Measurements from ENCODE around the gene TBCK.

TBCK gene

GRCh38 chr4:106210021-106210420 lies 106.0 kb downstream of the TBCK start:
- TF ChIP-seq MAX (IDR thresholded peaks at IDR 0.05) = no peak
- no peak for TF ChIP-seq CEBPB (IDR thresholded peaks at IDR 0.05)
- TF ChIP-seq RAD21 (IDR thresholded peaks at IDR 0.05; ENCODE audit: low read depth) = no peak
- no peak for TF ChIP-seq ZBTB7A (IDR thresholded peaks at IDR 0.05; ENCODE audit: low read depth)

- no peak for TF ChIP-seq TCF12 (IDR thresholded peaks at IDR 0.05; ENCODE audit: low read depth)
- no peak for TF ChIP-seq EGR1 (IDR thresholded peaks at IDR 0.05)
- no peak for TF ChIP-seq TAF1 (IDR thresholded peaks at IDR 0.05; ENCODE audit: low read depth)
- TF ChIP-seq ZBTB7A (IDR thresholded peaks at IDR 0.05; ENCODE audit: low read depth) = no peak
- TF ChIP-seq RAD21 (IDR thresholded peaks at IDR 0.05; ENCODE audit: low read depth) = no peak
- no peak for TF ChIP-seq USF1 (IDR thresholded peaks at IDR 0.05)
- TF ChIP-seq MAX (IDR thresholded peaks at IDR 0.05) = no peak
- TF ChIP-seq TEAD4 (IDR thresholded peaks at IDR 0.05) = no peak
- no peak for TF ChIP-seq YY1 (IDR thresholded peaks at IDR 0.05; ENCODE audit: low read depth)
Measured at GRCh38 chr4:106208481-106209460, 107.2 kb downstream of the TBCK start.

- no peak for TF ChIP-seq EGR1 (IDR thresholded peaks at IDR 0.05)
- no peak for TF ChIP-seq MAX (IDR thresholded peaks at IDR 0.05)
- no peak for TF ChIP-seq TAF1 (IDR thresholded peaks at IDR 0.05; ENCODE audit: low read depth)
- no peak for TF ChIP-seq CREB1 (IDR thresholded peaks at IDR 0.05; ENCODE audit: low read depth)
- TF ChIP-seq RAD21 (IDR thresholded peaks at IDR 0.05; ENCODE audit: low read depth) = peak; percentile 68
Measured at GRCh38 chr4:106201373-106201772, 114.6 kb downstream of the TBCK start.

GRCh38 chr4:106195435-106195950 lies 120.5 kb downstream of the TBCK start:
- TF ChIP-seq REST (IDR thresholded peaks at IDR 0.05; ENCODE audit: low read depth) (no peak), USF1 (IDR thresholded peaks at IDR 0.05) (no peak), TAF1 (IDR thresholded peaks at IDR 0.05; ENCODE audit: low read depth) (no peak), CEBPB (IDR thresholded peaks at IDR 0.05) (no peak), NFIC (IDR thresholded peaks at IDR 0.05) (no peak), EGR1 (IDR thresholded peaks at IDR 0.05) (no peak), FOXM1 (IDR thresholded peaks at IDR 0.05; ENCODE audit: borderline replicate concordance, low read depth) (no peak), TCF12 (IDR thresholded peaks at IDR 0.05; ENCODE audit: low read depth) (no peak), ZBTB7A (IDR thresholded peaks at IDR 0.05; ENCODE audit: low read depth) (no peak), MAX (IDR thresholded peaks at IDR 0.05) (no peak), TEAD4 (IDR thresholded peaks at IDR 0.05) (no peak), CREB1 (IDR thresholded peaks at IDR 0.05; ENCODE audit: low read depth) (no peak)

GRCh38 chr4:106194801-106195200 lies 121.2 kb downstream of the TBCK start:
- no peak for TF ChIP-seq EP300 (IDR thresholded peaks at IDR 0.05; ENCODE audit: borderline replicate concordance)

- no peak for TF ChIP-seq ZBTB7A (IDR thresholded peaks at IDR 0.05; ENCODE audit: low read depth)
- no peak for TF ChIP-seq CEBPB (IDR thresholded peaks at IDR 0.05)
- TF ChIP-seq EP300 (IDR thresholded peaks at IDR 0.05; ENCODE audit: borderline replicate concordance) = no peak
- no peak for TF ChIP-seq RAD21 (IDR thresholded peaks at IDR 0.05; ENCODE audit: low read depth)
- no peak for TF ChIP-seq MAX (IDR thresholded peaks at IDR 0.05)
- no peak for TF ChIP-seq CREB1 (IDR thresholded peaks at IDR 0.05; ENCODE audit: low read depth)
- TF ChIP-seq USF1 (IDR thresholded peaks at IDR 0.05) = no peak
- no peak for TF ChIP-seq REST (IDR thresholded peaks at IDR 0.05; ENCODE audit: low read depth)
- TF ChIP-seq TCF12 (IDR thresholded peaks at IDR 0.05; ENCODE audit: low read depth) = no peak
- no peak for TF ChIP-seq FOXM1 (IDR thresholded peaks at IDR 0.05; ENCODE audit: borderline replicate concordance, low read depth)
- no peak for TF ChIP-seq NFIC (IDR thresholded peaks at IDR 0.05)
- no peak for TF ChIP-seq EGR1 (IDR thresholded peaks at IDR 0.05)
- no peak for TF ChIP-seq TEAD4 (IDR thresholded peaks at IDR 0.05)
- no peak for TF ChIP-seq YY1 (IDR thresholded peaks at IDR 0.05; ENCODE audit: low read depth)
Measured at GRCh38 chr4:106192131-106192530, 123.9 kb downstream of the TBCK start.

All from Ishikawa (cell line).